GM18907 (cell line): ENCODE results near the gene ELOA2.
"Not testable (repeated sequence)": the region's sequence is repeated elsewhere in the genome, so short reads cannot be mapped to it uniquely, and the experiment has no call there.

Experiments
- ATAC-seq: cut with Tn5 transposase; IDR thresholded peaks from one replicate; pipeline ENCODE4 v1.9.1; 2021; ENCODE audit warnings: mild to moderate bottlenecking, moderate library complexity; ENCODE audit not compliant: unreplicated experiment

Gene ELOA2

GRCh38 chr18:47023769-47024465 lies 11.5 kb downstream of the ELOA2 start:
- not testable (repeated sequence) for ATAC-seq

- ATAC-seq = not testable (repeated sequence)
Measured at GRCh38 chr18:47022821-47023220, 12.6 kb downstream of the ELOA2 start.

GRCh38 chr18:47020757-47021156 lies 14.7 kb downstream of the ELOA2 start:
- not testable (repeated sequence) for ATAC-seq

- ATAC-seq = not testable (repeated sequence)
Measured at GRCh38 chr18:47019870-47020269, 15.6 kb downstream of the ELOA2 start.
